GM21515 (cell line): ENCODE data around the gene RNF208.
A peak's percentile ranks its signal among the peaks of the same experiment; 100 is the strongest.

Experiments
- ATAC-seq: cut with Tn5 transposase; IDR thresholded peaks from one replicate; pipeline ENCODE4 v1.9.1; 2021; ENCODE audit not compliant: unreplicated experiment

Gene RNF208

DNA sequence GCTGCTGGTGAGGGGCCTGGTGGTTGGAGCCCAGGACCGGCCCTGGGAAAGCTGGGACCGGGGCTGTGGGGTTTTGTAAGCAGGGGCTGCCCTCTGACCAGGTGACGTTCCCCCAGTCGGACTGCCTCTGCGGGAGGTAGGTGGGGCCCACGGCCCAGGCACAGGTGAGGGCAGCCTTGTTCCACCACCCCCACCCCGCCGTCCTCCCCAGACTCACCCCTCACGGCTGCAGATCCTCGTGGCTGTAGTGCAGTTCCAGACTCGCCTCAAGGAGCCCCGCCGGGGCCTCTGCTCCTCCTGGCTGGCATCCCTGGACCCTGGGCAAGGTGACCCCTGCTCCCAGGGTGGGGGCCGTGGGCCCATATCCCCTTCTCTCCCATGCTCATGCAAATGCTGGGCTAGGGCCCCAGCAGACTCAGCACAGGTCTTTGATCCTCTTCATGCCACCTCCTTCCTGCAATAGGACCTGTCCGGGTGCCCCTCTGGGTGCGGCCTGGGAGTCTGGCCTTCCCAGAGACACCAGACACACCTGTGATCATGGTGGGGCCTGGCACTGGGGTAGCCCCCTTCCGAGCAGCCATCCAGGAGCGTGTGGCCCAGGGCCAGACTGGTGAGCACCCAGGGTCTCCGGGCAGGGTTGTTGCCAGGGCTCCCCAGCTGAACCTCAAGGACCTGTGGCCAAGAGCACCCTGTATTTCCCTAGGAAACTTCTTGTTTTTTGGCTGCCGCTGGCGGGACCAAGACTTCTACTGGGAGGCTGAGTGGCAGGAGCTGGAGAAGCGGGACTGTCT is 6.6 kb downstream of the RNF208 start:
- ATAC-seq, result no peak

DNA sequence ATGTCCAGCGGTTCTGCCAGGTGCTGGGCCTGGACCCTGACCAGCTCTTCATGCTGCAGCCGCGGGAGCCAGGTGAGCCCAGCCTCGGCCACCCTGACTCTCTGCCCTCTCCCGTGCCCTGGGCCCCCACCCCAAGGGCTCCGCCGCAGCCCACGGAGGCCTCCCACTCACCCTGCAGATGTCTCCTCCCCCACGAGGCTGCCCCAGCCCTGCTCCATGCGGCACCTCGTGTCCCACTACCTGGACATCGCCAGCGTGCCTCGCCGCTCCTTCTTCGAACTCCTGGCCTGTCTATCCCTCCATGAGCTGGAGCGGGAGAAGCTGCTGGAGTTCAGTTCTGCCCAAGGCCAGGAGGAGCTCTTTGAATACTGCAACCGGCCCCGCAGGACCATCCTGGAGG is 7.4 kb downstream of the RNF208 start:
- no peak for ATAC-seq

DNA sequence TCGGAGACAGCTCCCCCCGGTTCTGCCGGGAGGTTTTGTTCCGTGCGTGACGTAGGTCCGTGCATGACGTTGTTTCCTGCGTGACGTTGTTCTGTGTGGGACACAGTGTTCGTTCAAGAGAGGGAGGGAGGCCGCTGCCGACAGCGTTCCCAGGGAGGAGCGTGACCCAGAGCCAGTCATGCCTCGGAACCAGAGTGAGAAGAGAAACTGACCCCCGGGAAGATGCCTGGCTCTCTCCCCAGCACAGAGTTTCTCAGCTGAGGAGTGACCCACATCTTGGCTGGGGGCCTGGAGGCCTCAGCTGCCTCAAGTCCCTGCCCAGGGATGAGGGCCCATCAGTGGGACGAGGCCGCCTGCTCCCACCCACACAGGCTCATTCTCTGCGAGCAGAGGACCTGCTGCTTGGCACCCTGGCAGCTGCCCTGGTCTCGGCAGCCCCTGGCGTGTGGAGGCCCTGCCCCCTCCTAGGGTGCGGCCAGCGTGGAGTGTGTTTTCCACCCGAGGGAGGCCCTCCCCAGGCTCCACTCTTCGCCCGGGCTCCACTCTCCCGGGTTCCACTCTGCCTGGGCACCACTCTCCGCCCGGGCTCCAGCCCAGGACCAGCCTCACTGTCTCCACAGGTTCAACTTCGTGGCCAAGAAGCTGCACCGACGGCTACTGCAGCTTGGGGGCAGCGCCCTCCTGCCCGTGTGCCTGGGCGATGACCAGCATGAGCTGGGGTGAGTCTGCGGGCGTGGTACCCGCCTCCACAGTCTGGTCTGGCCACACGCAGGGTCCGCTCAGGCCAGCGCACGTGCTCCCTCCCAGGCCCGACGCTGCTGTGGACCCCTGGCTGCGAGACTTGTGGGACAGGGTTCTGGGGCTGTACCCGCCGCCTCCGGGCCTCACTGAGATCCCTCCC is 8.6 kb downstream of the RNF208 start:
- ATAC-seq, result no peak

DNA sequence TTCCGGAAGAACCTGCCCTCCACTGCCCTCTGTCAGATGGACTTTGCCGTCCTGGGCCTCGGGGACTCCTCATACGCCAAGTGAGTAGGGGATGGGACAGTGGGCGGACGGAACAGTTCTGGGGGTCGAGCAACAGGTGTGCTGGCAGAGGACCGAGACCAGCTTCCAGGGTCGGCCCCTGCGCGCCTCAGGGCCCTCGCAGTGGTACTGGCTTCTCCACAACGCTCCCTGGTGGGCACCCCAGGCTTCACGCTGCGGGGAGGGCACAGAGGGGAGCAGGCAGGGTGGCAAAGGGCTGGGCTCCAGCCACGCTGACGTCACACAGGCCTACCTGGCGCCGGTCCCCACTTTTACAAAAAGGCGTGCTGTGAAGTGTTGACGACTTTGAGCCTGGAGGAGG is 9.5 kb downstream of the RNF208 start:
- no peak for ATAC-seq

DNA sequence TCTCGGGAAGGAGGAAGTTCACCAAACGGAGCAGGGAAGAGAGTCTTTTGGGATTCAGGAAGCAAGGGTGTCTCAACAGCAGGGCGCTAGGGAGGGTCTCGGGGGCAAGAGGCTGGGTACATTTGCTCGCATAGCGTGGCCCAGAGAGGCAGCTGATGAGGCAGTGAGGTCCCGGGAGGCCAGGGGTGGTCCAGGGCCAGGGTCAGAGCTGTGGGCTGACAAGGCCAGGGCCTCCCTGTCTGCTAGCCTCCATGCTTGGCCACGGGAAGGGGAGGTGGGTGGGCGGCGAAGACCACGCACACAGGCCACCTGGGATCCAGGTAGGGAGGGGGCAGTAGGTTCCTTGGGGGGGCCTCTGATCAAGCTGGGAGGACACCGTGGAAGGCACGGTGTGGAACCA is 10.5 kb downstream of the RNF208 start:
- ATAC-seq, result no peak

DNA sequence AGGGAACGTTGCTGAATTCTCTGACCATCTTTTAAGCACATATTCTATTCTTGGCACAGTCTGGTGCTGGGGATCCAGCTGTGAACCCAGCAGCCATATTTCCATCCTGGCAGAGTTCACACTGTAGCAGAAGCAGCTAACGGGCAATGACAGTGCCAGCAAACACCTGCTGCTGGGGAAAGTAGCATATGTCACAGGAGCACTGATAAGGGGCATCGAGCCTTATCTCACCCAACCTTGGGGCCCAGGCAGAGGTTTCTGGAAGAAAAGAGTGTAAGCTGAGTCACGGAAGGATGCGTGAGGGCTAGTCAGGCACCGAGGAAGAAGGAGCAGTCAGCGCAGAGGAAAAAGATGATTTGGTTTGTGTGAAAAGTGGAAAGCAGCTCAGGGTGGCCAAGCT is 15.4 kb downstream of the RNF208 start:
- ATAC-seq, result no peak

DNA sequence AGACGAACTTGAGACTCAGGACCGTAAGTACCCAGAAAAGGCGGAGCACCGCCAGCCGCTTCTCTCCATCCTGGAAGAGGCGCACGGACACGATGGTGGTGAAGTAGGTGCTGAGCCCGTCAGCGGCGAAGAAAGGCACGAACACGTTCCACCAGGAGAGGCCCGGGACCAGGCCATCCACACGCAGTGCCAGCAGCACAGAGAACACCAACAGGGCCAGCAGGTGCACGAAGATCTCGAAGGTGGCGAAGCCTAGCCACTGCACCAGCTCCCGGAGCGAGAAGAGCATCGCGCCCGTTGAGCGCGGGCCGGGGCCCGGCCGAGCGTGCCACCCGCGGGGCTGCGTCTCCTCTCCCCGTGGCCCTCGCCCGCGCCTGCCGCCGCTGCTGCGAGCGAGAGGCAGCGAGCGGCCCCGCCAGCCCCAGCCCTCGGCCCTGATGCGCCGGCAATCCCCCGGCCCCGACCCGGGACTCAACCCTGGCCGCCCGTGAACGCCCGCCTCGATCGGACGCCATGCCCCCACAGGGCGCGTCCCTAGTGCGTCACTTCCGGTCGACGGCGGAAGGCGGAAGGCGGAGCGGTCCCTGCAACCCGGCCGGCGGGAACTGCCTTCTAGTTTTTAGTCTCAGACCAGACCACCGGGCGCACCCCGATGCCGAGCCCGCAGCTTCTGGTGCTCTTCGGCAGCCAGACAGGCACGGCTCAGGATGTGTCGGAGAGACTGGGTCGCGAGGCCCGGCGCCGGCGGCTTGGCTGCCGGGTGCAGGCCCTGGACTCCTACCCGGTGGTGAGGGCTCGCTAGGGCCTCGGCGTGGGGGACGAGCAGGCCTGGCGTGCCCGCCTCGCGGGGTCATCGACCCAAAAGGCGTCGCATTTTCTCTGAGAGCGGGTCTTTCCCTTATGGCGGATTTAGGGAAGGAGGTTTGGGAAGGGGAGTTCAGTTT is 16.6 kb downstream of the RNF208 start, which contains the start of the genes NDOR1 and TMEM203:
Gene NDOR1, plus strand, starts transcription at position 575 of the 944 bp plus-strand sequence. Its CDS starts 78 bp downstream, at position 653.
Gene TMEM203, minus strand, starts transcription at position 523 of the 944 bp plus-strand sequence. Its CDS starts 234 bp downstream, at position 289.
- peak; percentile 35 for ATAC-seq

DNA sequence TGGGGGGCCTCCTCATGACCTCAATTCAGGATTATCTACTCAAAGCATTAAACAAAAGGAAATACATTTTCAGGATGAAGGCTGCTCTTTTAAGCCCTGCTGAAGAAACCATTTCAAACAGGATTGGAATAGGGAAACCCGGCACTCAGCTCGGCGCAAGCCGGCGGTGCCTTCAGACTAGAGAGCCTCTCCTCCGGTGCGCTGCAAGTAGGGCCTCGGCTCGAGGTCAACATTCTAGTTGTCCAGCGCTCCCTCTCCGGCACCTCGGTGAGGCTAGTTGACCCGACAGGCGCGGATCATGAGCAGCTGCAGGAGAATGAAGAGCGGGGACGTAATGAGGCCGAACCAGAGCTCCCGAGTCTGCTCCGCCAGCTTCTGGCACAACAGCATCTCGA is 17.3 kb downstream of the RNF208 start:
- ATAC-seq, result no peak

DNA sequence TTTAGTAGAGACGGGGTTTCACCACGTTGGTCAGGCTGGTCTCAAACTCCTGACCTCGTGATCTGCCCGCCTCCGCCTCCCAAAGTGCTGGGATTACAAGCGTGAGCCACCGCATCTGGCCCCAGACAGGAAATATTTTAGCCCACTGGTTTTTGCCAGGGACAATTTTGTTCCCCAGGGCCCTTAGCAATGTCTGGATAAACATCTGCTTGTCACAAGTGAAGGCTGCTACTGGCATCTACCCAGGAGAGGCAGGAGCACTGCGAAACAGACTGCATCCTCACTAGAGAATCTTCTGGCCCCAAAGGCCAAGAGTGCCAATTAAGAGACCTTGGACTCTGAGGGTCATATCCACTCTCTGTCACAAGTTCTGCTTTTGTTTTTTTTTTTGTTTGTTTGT is 19.1 kb downstream of the RNF208 start:
- ATAC-seq, result no peak

DNA sequence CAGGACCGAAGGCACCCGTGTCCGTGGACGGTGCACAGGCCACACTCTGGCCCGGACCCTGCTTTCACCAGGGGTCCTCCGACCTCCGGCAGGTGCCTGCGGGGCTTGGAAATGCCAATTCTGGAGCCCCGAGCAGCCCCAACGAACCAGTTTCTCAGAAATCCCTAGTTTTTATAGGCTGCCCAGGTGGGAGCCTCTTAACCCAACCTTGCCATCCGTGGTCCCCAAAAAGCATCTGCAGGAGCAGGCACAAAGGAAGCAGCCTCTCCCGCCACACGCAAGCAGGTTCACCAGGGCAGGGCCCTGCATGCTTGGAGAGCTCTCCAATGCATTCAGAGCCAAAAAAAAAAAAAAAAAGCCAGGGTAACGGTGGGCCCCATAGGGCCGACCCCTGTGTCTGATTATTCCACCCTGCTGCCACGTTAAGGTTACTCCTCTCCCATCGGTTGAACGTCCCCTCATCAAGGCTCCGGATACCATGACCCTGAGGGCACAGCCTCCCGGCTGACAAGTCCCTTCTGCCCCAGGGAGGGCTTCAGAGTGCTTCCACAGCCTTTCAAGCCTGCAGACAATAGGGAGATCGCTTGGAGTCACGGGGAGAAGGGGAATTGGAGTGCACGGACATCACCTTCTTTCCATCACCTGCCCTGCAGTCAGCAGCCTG is 20.7 kb downstream of the RNF208 start:
- no peak for ATAC-seq

DNA sequence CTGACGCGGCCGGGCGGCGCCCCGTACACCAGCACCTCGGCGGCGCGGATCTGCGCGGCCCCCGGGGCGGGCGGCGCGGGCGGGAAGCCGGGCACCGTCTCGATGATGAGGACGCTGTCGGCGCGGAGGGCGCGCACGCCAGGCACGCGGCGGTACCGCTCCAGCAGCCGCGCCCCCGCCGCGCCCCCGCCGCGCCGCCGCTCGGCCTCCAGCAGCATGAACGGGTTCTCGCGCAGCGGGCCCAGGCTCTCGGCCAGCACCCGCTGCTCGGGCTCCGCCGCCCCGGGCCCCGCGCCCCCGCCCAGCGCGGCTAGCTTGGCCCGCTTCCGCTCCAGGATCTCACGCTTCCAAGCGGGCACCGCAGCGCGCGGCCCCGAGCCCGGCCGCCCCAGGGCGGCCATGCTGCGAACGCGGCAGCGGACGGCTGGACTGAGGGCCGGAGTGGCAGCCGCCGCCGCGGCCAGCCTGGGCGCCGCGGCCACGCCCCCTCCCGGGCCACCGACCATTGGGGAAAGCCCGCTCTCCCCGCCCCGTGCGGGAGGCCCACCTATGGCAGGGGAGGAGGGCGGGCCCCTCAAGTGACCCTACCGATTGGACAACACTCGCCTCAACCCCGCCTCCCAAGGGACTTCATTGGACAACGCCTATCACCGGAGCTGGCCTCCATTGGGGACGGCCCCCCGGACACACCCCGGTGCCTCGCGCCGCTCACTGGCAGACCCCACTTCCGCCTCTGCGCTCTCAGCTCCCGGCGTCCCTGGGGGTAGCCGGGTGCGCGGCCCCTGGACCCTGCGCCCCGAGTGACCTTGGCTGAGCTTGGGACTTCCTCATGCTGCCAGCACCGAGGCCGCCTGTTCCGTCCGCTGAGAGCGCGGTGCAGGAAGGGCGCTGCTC is 21.5 kb downstream of the RNF208 start, which contains the start of gene TPRN:
Gene TPRN, minus strand, starts transcription at position 431 of the 894 bp plus-strand sequence. Its CDS starts 30 bp downstream, at position 401.
- ATAC-seq, result peak; percentile 81

DNA sequence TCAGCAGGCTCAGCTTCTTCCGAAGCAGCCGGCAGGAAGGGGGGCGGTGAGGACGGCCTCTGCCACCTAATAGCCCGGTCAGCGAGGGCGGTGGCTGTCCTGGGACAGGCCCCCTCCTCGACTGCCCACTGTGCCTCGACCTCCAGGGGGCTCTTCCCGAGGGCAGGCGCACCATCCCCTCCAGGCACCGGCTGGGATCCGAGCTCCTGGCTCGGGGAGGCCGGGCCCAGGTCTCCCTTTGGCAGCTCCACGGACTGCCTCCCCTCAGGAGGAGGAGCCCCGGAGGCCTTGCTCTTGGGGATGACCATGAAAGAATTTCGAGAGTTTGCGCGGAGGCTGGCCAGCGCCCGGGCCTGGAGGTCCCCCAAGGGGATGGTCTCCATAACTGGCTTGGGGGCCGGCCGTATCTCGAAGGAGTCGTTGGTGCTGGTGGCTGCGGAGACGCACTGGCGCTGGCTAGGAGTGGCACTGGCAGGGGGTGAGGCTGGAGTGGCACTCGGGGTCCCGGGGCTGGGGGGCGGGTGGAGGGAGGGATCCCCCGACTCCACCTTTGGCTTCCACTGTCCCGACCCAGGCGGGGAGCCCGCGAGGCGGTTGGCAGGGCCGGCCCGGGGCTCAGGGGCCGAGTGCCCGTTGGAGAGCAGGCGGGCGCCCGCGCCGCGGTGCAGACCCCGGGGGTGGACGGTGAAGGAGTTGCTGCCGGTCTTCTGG is 22.5 kb downstream of the RNF208 start:
- ATAC-seq, result no peak

DNA sequence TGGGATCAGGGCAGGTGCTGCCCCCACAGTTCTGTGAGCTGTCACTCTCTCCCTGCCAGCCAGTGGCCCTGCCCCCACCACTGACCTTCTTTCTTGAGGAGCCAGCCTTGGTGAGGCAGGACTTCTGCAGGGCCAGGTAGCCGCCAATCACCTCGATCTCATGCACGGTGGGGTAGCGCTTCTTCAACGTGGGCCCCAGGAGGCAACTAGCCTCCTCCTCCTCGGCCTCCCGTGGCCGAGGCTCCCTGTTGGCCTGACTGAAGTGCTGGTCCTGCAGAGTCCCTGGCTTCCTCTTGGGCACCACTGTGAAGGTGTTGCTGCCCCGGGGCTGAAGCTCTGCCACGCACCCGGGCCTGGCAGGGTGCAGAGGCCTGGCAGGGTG is 23.1 kb downstream of the RNF208 start:
- no peak for ATAC-seq

DNA sequence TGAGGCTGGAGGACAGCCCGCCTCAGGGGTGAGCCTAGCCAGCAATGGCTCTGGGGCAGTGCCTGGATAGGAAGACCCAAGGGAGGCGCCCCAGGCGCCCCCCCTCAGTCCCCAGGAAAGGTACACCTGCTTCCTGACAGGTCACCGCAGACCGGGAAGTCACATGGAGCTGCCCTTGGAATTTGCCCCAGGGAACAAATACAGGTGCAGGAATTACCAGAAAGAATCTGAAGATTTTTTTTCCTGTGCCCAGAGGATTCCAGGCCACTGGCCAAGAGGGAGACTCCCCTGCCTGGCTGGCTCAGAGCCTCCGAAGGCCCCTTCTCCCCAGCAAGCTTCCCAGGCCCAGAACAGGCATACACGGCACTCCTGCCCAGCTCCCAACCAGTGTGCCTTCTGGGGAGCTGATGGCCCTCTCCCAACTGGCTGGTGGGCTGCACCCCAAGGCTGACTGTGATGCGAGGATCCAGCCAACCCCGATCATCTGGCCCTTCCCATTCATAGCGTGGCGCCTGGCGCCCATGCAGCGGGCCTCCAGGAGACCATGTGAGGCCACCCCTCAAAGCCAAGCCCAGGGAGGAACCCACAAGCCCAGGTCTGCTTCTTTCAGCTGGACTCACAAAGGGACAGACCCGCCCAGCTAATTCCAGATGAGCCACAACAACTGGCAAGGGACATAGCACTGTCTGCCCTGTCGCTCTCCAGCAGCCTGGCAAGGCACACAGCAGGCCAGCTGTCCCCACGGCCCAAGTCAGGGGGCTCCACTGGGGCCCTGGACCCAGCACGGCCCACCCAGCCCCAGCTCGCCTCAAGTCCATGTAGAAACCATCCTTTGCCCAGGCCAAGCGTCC is 23.8 kb downstream of the RNF208 start:
- no peak for ATAC-seq

DNA sequence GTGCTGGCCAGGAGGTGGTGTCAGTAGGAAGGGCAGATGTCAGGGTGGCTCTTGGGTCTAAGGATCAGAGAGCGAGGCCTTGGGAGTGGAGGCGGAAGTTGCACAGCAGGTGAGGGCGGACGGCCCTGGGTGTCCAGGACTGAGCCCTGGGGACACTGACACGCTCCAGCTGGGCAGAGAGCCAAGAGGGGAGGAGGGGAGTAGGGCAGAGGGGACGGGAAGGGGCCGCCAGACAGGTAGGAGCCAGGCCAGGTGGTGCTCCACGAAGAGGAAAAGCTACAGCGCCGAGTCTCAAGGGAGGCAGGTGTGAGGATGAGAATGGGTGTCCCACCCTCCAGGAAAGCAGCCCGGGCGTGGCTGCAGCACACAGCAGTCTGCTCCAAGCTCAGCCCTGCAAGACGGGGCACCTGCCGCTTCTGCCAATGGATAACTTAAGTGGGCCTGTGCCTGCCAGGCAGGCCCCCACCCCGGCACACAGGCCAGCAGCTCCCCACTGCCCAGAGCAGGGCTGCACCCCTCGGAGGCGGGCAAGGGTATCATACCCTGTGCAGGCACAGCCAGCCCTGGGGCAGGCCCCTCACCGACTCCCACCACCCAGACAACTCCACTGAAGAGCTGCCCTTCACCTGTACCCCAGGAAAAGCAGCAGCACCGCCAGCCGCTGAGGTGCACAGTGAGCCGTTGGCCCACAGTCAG is 26.4 kb downstream of the RNF208 start:
- ATAC-seq, result no peak

DNA sequence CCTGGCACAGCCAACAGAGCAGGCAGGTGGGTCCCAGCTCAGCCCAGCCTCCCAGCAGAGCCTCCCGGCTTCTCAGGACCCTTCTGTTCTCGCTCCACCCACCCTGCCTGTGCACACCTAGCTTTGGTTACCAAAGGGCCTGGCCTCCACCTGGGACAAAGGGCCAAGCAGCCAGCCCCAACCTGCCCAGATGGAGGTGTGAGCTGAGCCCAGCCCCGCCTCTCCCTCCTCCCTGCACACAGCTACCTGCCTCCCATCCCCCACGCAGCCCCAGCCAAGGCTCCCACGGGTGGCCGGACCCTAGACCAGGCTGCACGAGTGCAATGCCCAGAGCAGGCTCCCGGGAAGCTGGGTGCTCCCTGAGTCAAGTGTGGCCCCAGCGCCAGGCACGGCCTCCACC is 27.1 kb downstream of the RNF208 start:
- no peak for ATAC-seq

DNA sequence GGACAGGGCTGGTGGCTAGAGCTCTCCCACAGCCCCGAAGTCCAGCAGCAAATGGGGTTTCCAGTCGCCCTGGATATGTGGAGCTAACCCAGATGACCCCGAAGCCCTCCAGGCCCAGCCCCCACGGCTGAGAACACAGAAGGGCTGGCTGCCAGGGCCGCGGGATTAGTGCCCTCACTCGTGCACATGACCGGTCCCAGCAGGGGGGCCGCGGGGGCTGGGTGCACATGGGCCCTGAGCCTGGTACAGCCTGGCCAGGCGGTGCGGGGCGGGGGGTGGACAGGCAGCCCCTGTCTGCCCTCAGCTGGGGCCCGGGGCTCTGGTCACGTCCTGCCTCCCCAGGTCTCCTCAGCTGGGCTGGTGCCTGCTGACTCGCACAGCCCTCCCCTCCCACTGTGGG is 27.7 kb downstream of the RNF208 start:
- ATAC-seq, result no peak
